GM19395 (cell line): Measurements from ENCODE around the gene ZMAT5.

Experiments
- ATAC-seq: cut with Tn5 transposase; IDR thresholded peaks from one replicate; pipeline ENCODE4 v1.9.1; 2021; ENCODE audit warnings: mild to moderate bottlenecking, moderate library complexity; ENCODE audit not compliant: unreplicated experiment

ZMAT5 gene

GRCh38 chr22:29710922-29711593, 55.7 kb downstream of the ZMAT5 start:
- ATAC-seq: no peak

GRCh38 chr22:29710193-29710592, 56.6 kb downstream of the ZMAT5 start:
- no peak for ATAC-seq

- no peak for ATAC-seq
Observed at GRCh38 chr22:29707471-29707870, 59.3 kb downstream of the ZMAT5 start.

GRCh38 chr22:29707010-29707409, 59.8 kb downstream of the ZMAT5 start:
- no peak for ATAC-seq

GRCh38 chr22:29706486-29706885, 60.3 kb downstream of the ZMAT5 start:
- ATAC-seq: no peak

GRCh38 chr22:29705651-29706050, 61.2 kb downstream of the ZMAT5 start:
- no peak for ATAC-seq

- ATAC-seq: no peak
Observed at GRCh38 chr22:29704528-29705285, 62.1 kb downstream of the ZMAT5 start.

DNA sequence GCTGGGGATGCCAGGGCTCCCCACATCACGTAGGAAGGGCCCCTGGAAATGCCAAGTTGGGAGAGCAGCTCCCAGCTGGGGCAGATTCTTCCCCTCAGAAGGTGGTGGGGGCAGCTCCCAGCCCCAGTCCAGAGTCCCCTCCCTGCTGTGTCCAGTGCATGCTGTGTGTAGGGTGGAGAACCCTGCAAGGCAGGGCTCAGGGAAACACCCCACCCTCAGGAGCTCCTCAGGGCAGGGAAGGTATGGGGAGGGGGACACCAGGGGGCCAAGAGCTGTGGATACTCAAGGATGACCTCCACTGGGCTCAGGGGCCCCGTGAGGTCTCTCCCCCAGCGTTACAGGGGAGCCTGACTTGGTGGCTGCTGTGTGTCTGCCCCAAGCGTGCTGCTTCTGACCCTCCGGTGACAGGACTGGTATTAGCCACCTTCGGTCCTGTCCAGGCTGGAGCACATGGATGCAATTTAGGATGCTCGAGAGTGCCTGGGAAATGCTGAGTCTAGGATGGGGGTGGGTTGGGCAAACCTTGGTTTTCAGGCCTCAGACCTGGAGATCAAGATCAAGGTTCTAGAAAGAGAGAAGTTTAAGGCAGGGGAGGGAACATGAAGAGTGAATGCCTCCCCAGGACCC, 63.1 kb downstream of the ZMAT5 start:
- no peak for ATAC-seq

DNA sequence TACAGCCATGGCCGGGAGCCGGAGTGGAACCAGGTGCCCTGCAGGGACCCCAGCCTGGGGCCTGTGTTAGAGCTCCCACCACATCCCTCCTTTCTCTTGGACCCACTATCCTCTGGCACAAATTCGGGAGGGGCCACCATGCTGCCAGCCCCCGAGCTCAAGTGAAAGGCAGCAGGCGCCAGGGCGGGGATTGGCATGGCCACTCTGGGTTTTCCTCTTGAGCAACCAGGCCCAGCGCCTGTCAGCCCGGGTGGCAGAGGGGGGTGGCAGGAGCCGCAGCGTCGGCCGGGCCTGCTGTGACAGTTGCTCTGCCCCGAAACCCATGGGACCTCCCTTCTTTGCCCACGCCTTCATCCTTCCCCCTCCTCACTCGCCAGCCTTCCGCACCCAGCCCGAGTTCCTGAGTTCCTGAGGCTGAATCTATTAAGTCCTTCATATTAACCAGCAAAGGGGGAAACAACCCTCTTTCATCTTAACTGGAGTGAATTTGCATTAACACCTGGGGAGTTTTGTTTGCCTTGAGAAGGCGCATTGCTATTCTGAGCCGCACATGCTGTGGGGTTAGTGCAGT, 63.8 kb downstream of the ZMAT5 start:
- ATAC-seq: no peak

GRCh38 chr22:29702000-29702930, 64.5 kb downstream of the ZMAT5 start:
- ATAC-seq: no peak

GRCh38 chr22:29701155-29701999, 65.4 kb downstream of the ZMAT5 start:
- ATAC-seq: no peak

GRCh38 chr22:29700900-29701154, 66.0 kb downstream of the ZMAT5 start:
- no peak for ATAC-seq

DNA sequence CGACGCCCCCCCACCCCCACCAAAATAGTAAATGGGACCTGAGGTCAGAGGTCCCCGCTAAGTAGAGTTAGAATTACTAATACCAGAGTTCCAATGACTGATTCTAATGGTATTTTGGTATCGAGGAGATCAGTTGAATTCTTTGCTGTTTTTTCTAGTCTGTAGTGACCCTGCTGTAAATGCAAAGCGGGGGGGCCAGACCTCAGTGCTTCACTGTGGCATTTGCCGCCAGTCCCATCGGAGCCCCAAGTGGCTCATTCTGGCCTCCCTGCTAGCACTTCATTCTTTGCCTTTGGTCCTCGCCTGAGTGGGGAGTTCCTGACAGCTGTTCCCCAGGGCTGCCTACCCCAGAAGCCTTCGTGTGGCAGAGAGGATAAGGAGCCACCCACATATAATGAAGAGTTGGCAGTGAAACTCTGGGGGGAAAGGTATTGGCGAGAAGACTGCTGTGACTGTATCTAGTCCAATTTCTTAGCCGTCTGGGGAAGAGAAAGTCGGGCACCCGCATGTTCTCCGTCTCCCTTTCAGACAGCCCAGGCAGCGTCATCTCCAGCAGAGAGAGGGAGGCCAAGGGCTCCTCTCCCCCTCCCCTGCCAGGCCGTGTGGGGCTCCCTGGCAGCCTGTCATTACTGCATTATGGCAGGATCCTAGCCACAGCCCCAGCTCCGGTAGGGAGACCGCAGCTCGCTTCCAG, 66.5 kb downstream of the ZMAT5 start:
- no peak for ATAC-seq

DNA sequence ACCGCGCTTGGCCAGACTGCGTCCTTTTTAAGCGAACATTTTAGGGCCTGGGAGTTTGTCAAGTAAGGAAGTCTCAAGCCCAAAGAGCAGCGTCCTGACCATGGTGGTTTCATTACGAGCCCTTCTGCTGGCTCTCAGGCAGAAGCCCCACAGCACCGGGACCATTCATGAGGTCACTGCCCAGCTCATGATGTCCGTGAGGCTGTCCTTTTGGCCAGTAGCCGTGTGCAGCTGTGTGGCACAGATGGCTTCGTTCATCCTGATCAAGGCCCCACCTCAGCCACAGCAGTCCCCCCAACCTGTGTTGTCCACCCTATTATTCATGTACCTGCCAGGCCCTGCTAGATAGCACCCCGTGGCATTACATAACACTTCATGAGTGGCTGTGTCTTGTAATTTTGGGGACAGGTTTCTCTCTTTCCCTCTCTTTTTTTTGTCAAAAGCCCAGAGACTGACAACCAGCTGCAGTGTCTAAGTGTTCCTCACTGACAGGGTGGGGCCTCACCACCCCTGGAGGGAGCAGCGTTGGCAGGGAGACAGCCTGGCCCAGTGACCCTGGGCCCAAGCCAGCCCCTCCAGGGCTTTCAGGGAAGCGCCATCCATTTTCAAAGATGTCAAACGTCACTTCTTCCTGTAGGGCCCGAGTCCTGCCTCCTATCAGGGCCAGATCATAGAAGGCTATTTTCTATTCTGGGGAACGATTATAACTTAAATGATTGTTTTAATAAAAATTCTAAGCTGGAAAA, 68.8 kb downstream of the ZMAT5 start:
- no peak for ATAC-seq

- no peak for ATAC-seq
Observed at GRCh38 chr22:29695129-29695926, 71.5 kb downstream of the ZMAT5 start.

DNA sequence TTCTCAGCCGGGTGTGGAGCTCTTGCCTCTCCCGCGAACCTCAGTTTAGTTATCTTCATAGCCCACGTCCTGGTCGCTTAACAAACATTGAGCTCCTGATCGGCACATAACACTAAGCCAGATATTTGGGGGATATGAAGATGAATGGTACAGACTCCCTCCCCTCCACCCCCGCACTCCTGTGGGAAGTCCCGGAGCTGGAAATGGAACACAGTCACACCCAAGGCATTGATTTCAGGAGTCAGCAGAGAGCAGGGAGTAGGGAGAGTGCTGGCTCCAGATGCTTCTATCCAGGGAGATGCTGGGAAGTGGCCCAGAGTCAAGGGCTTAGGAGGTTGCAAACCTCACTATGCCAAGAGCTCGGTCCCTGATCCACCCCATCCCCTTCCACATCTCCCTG, 73.1 kb downstream of the ZMAT5 start:
- no peak for ATAC-seq

- ATAC-seq: no peak
Observed at GRCh38 chr22:29693161-29693560, 73.6 kb downstream of the ZMAT5 start.

- ATAC-seq: no peak
Observed at GRCh38 chr22:29692327-29692640, 74.5 kb downstream of the ZMAT5 start.
